ENCODE measurements around the gene UMODL1.

GRCh38 chr21:42111470-42111743 is 40.3 kb downstream of the UMODL1 start:
- no peak for TF ChIP-seq CTCF (IDR thresholded peaks at IDR 0.05; ENCODE audit: low read length)
- TF ChIP-seq EZH2phosphoT487 (IDR thresholded peaks at IDR 0.05; ENCODE audit: low read length), result no peak

All from MM.1S (cell line).